ENCODE results near the gene E2F2. TPM values are rescaled to one million over a fixed set of nuclear protein-coding genes. Genes with fewer than 3 reads are reported as not detected.

The E2F2 gene, protein sequence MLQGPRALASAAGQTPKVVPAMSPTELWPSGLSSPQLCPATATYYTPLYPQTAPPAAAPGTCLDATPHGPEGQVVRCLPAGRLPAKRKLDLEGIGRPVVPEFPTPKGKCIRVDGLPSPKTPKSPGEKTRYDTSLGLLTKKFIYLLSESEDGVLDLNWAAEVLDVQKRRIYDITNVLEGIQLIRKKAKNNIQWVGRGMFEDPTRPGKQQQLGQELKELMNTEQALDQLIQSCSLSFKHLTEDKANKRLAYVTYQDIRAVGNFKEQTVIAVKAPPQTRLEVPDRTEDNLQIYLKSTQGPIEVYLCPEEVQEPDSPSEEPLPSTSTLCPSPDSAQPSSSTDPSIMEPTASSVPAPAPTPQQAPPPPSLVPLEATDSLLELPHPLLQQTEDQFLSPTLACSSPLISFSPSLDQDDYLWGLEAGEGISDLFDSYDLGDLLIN
- total RNA-seq (2021) (45.0 and 46.1 TPM in 2 replicates), Bru-seq, nascent RNA (percentile 88 among the genes with signal in this experiment), BruChase-seq, experiment 1, labeled RNA remaining after a 2-hour chase (percentile 92 among the genes with signal in this experiment), BruChase-seq, experiment 2, labeled RNA remaining after a 6-hour chase (percentile 81 among the genes with signal in this experiment)
- long read RNA-seq, full-length matches to known transcripts, result 5 of 41 reads
- long read RNA-seq, partial matches to known transcripts, result 4 of 41 reads
- long read RNA-seq, other reads (novel, unspliced or antisense), result 32 of 41 reads

DNA sequence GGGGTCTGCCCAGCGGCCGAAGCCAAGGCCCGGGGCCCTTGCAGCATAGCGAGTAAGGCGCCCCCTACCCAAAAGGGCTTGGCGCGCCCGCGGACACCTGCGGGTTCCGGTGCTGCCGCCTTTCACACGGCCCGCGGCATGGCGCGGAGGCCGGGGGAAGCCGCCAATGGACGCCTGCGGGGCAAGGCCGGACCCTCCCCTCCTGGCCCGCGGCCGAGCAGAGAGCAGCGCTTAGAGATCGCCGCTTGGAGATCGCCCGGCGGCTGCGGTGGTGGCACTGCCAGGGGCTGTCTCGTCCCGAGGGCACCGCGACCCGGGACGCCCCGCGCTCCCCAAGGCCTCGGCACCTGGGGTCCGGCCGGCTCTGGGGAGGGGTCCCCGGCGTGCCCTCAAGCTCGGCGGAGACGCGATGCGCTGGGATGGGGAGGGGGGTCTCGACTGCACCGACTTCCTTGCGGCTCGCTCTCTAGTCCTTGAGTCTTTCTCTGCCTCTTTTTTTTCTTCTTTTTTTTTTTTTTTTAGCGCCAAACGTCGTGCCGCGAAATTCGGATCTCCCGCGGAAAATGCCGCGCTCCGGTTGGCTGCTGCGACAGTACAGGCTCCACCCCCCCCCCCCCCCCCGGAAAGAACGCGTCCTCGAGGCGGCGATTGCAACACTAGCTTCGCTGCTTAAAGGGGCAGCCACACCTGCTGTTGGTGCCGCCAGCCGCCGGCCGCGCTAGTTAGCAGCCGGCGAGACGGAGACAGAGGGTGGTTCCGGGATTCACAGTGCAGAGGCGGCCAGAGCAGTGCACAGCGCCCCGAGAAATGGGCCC is at the start of gene E2F2:
Gene E2F2, minus strand, starts transcription at position 487 of the 815 bp plus-strand sequence. Its CDS starts 440 bp downstream, at position 47.
- Histone ChIP-seq H3K36me3 (ENCODE audit: insufficient read depth, low read length, poor library complexity, severe bottlenecking) (no peaks in the 10 kb centered on the region), H3K4me1 (ENCODE audit: insufficient read depth, low read length, poor library complexity, severe bottlenecking) (peaks cover 31% of the 10 kb centered on the region), H3K4me3 (ENCODE audit: low read depth, low read length, poor library complexity, severe bottlenecking) (peak within 1 kb of the TSS; percentile 84), H3K27ac (ENCODE audit: low read depth, low read length, poor library complexity, severe bottlenecking) (peak within 1 kb of the TSS; percentile 93), H3K27me3 (replicated peaks; ENCODE audit: insufficient read depth, low read depth, low read length, poor library complexity) (no peaks in the 10 kb centered on the region), H3K9me3 (ENCODE audit: low read depth, low read length, poor library complexity, severe bottlenecking) (no peaks in the 10 kb centered on the region)
- no peak for TF ChIP-seq EZH2 (IDR thresholded peaks at IDR 0.05; ENCODE audit: borderline replicate concordance, low read depth, low read length, poor library complexity, severe bottlenecking)
- TF ChIP-seq, protein P1, sequence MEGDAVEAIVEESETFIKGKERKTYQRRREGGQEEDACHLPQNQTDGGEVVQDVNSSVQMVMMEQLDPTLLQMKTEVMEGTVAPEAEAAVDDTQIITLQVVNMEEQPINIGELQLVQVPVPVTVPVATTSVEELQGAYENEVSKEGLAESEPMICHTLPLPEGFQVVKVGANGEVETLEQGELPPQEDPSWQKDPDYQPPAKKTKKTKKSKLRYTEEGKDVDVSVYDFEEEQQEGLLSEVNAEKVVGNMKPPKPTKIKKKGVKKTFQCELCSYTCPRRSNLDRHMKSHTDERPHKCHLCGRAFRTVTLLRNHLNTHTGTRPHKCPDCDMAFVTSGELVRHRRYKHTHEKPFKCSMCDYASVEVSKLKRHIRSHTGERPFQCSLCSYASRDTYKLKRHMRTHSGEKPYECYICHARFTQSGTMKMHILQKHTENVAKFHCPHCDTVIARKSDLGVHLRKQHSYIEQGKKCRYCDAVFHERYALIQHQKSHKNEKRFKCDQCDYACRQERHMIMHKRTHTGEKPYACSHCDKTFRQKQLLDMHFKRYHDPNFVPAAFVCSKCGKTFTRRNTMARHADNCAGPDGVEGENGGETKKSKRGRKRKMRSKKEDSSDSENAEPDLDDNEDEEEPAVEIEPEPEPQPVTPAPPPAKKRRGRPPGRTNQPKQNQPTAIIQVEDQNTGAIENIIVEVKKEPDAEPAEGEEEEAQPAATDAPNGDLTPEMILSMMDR (conservative IDR thresholded peaks at IDR 0.05; ENCODE audit: low read depth, low read length), result peak; percentile 30; the same call in 1 of the 2 replicates
- intact Hi-C loops (cut with micrococcal nuclease; ENCODE audit: unreplicated experiment), result loop anchor here (10.0 kb wide), 1 partner anchor 436 kb away; no protein-coding TSS in a partner anchor
- ChIA-PET CTCF (interaction anchor here (0.6 to 1.3 kb wide), 4 partner anchors 9 to 106 kb away, joined by 3 to 8 read pairs (median 6); no protein-coding TSS in a partner anchor), POLR2A (ENCODE audit: low non-redundant PET) (interaction anchor here (0.6 to 0.7 kb wide), 3 partner anchors 25 to 923 kb away, joined by 6 to 8 read pairs (median 7); no protein-coding TSS in a partner anchor)
- DNase-seq (ENCODE audit: low spot score), result peak; percentile 95
- BruUV-seq (replicated peaks), result no TSS peak

DNA sequence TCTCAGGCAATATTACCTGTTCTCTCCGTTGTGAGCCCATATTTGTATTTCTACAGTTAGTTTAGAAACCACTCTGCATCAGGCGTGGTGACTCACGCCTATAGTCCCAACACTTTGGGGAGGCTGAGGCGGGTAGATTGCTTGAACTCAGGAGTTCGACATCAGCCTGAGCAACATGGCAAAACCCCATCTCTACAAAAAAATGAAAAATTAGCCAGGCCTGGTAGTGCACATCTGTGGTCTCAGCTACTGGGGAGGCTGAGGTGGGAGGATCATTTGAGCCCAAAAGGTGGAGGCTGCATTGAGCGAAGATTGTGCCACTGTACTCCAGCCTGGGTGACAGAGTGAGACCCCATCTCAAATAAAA is 47.9 kb upstream of the E2F2 start:
- POLR2A ChIA-PET (ENCODE audit: low non-redundant PET), result no interaction called here
- Histone ChIP-seq H3K9me3 (ENCODE audit: low read depth, low read length, poor library complexity, severe bottlenecking) (no peaks in the 10 kb centered on the region), H3K27ac (ENCODE audit: low read depth, low read length, poor library complexity, severe bottlenecking) (no peak overlapping the region), H3K4me3 (ENCODE audit: low read depth, low read length, poor library complexity, severe bottlenecking) (no peak overlapping the region), H3K4me1 (ENCODE audit: insufficient read depth, low read length, poor library complexity, severe bottlenecking) (no peaks in the 10 kb centered on the region), H3K27me3 (replicated peaks; ENCODE audit: insufficient read depth, low read depth, low read length, poor library complexity) (no peaks in the 10 kb centered on the region), H3K36me3 (ENCODE audit: insufficient read depth, low read length, poor library complexity, severe bottlenecking) (no peaks in the 10 kb centered on the region)
- no TSS peak for BruUV-seq (replicated peaks)
- CTCF ChIA-PET, result no interaction called here
- intact Hi-C loops (cut with micrococcal nuclease; ENCODE audit: unreplicated experiment), result no loop called here
- no peak for DNase-seq (ENCODE audit: low spot score)
- no peak for TF ChIP-seq EZH2 (IDR thresholded peaks at IDR 0.05; ENCODE audit: borderline replicate concordance, low read depth, low read length, poor library complexity, severe bottlenecking)
- TF ChIP-seq, protein P1 (conservative IDR thresholded peaks at IDR 0.05; ENCODE audit: low read depth, low read length), result no peak

DNA sequence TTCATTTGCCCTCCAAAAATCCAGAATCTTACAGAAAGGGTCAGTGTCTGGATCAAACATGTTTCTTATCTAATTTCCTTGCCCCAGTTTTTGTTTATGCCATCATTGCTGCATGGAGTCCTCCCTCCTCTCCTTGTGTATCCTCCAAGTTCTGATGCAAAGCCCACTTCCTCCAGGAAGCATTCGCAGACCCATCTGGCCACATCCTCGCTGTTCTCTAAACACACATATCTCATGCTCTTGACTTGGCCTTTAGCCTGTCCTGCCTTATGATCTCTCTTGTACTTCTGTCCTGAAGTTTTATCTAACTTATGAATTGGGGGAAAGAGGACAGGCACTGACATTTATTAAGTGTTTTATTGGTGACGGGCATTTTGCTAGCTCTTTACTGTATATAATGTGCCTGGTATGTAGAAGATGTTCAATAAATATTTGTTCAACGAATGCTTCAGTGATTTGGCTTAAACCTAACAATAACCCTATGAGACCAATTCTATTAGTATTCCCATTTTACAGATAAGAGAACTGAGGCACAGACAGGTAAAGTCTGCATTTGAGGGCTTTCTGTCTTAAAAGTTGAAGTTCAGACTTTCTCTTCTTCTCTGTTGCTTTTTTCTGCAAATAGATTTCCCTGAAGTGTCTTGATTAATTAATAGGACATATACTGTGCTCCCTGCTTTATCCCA is 47.4 kb upstream of the E2F2 start:
- no TSS peak for BruUV-seq (replicated peaks)
- POLR2A ChIA-PET (ENCODE audit: low non-redundant PET), result no interaction called here
- H3K27me3 ChIP-seq (replicated peaks; ENCODE audit: insufficient read depth, low read depth, low read length, poor library complexity), result no peaks in the 10 kb centered on the region
- CTCF ChIA-PET, result no interaction called here
- TF ChIP-seq, protein P1 (conservative IDR thresholded peaks at IDR 0.05; ENCODE audit: low read depth, low read length), result no peak
- no peak for TF ChIP-seq EZH2 (IDR thresholded peaks at IDR 0.05; ENCODE audit: borderline replicate concordance, low read depth, low read length, poor library complexity, severe bottlenecking)
- H3K4me3 ChIP-seq (ENCODE audit: low read depth, low read length, poor library complexity, severe bottlenecking), result no peak overlapping the region
- intact Hi-C loops (cut with micrococcal nuclease; ENCODE audit: unreplicated experiment), result no loop called here
- no peak for DNase-seq (ENCODE audit: low spot score)
- H3K4me1 ChIP-seq (ENCODE audit: insufficient read depth, low read length, poor library complexity, severe bottlenecking), result no peaks in the 10 kb centered on the region
- H3K9me3 ChIP-seq (ENCODE audit: low read depth, low read length, poor library complexity, severe bottlenecking), result no peaks in the 10 kb centered on the region
- no peak overlapping the region for H3K27ac ChIP-seq (ENCODE audit: low read depth, low read length, poor library complexity, severe bottlenecking)
- H3K36me3 ChIP-seq (ENCODE audit: insufficient read depth, low read length, poor library complexity, severe bottlenecking), result no peaks in the 10 kb centered on the region

Measured in A673 (cell line).